MCF 10A (cell line): ENCODE data around the gene LHX1. TPM values are rescaled to one million over a fixed set of nuclear protein-coding genes. Genes with fewer than 3 reads are reported as not detected.

Source experiments
- BruUV-seq: library from RNA; stranded (reverse); fragments of 400-500 nt; replicated peaks from 2 replicates; lab custom pipeline; 2021; lab: Mats Ljungman, UMichigan
- CTCF ChIA-PET: fragments of 300-600 bp; sonication (Branson Sonifier 250); formaldehyde crosslinking; extraction: SDS; loops from one replicate; lab custom pipeline; 2021; ENCODE audit warnings: antibody characterized with exemption, inconsistent platforms; lab: Yijun Ruan, JAX
- POLR2A ChIA-PET: fragments of 300-600, 350-650 bp; sonication (Branson Sonifier 250); formaldehyde crosslinking; extraction: SDS; loops from one replicate; lab custom pipeline; 2020; ENCODE audit warnings: antibody characterized with exemption, inconsistent platforms; lab: Yijun Ruan, JAX
- DNase-seq: peaks from one replicate; pipeline ENCODE4 v3.0.0-alpha.2; 2018; ENCODE audit not compliant: unreplicated experiment
- H3K27ac Mint-ChIP-seq: one replicate; pipeline ENCODE4 v1.8.0; 2022; ENCODE audit warnings: mild to moderate bottlenecking, low read depth, mixed read lengths; ENCODE audit not compliant: unreplicated experiment
- H3K27me3 Mint-ChIP-seq: one replicate; pipeline ENCODE4 v1.8.0; 2022; ENCODE audit warnings: mixed read lengths; ENCODE audit not compliant: insufficient read depth, unreplicated experiment
- H3K36me3 Mint-ChIP-seq: one replicate; pipeline ENCODE4 v1.8.0; 2022; ENCODE audit warnings: mild to moderate bottlenecking, moderate library complexity, mixed read lengths; ENCODE audit not compliant: insufficient read depth, unreplicated experiment
- H3K4me1 Mint-ChIP-seq: one replicate; pipeline ENCODE4 v1.8.0; 2022; ENCODE audit warnings: mixed read lengths; ENCODE audit not compliant: insufficient read depth, unreplicated experiment
- H3K4me3 Mint-ChIP-seq: one replicate; pipeline ENCODE4 v1.8.0; 2022; ENCODE audit warnings: mild to moderate bottlenecking, moderate library complexity, mixed read lengths; ENCODE audit not compliant: unreplicated experiment
- H3K9me3 Mint-ChIP-seq: one replicate; pipeline ENCODE4 v1.8.0; 2022; ENCODE audit warnings: mixed read lengths; ENCODE audit not compliant: unreplicated experiment
- CTCF ChIP-seq: fragments of 200-600 bp; IDR thresholded peaks from one replicate; pipeline ENCODE4 v1.8.0; 2022; ENCODE audit warnings: antibody characterized with exemption, mild to moderate bottlenecking; ENCODE audit not compliant: unreplicated experiment
- intact Hi-C: fragments of 100-400 bp; cut with micrococcal nuclease; formaldehyde crosslinking; loops from 2 replicates; pipeline ENCODE4 v1.14.1; 2022
- total RNA-seq: library from RNA; stranded (reverse); gene quantifications from 2 replicates; pipeline ENCODE4 v1.2.3, GENCODE V29; 2022

The LHX1 gene
- total RNA-seq, 1 experiment from 2014 or later, result not detected

DNA sequence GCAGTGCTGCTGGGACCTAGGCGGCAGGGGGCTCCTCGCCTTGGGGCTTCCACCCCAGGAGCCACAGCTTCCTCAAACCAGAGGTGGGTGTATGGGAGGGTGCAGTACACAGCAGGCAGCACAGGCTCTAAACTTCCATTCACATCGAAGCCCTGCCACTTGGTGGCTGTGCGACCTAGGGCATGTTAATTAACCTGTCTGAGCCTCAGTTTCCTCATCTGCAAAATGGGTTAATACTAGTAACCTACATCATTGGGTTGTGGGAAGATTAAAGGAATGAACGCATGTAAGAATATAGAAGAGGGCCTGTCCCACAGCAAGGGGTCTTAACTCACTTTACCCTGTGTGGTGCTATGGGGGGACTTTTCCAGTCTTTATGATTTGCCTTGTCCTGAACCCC, 26.8 kb upstream of the LHX1 start:
- no peak for DNase-seq
- TF ChIP-seq CTCF, result no peak
- intact Hi-C loops, result no loop called here
- no TSS peak for BruUV-seq
- no peaks in the 10 kb centered on the region for H3K9me3 Mint-ChIP-seq
- H3K27me3 Mint-ChIP-seq, result peaks cover 13% of the 10 kb centered on the region
- no peaks in the 10 kb centered on the region for H3K36me3 Mint-ChIP-seq
- no peak overlapping the region for H3K4me3 Mint-ChIP-seq
- H3K4me1 Mint-ChIP-seq, result no peaks in the 10 kb centered on the region
- H3K27ac Mint-ChIP-seq, result no peak overlapping the region
- ChIA-PET POLR2A (no interaction called here), CTCF (no interaction called here)

- BruUV-seq, result no TSS peak
- ChIA-PET POLR2A (no interaction called here), CTCF (no interaction called here)
Measured at GRCh38 chr17:36911001-36911400, 26.3 kb upstream of the LHX1 start.

DNA sequence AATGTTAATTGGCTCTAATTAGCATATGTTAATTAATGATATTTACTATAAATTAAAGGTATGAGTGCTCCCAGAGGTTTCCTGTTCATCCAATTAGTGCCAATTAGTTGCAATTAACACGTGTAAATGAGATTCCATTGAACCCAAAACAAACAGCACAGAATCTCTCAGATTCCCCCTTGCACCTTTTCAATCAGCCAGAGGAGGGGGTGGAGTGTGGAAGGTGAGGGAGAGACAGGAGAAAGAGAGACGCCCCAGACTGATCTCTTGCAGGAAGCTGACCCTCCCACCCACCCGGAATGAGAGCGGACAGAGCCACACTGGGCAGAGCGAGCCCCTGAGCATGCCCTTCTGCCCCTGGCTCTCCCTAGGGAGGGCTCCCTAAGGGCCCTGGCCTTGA, 24.1 kb upstream of the LHX1 start:
- TF ChIP-seq CTCF, result no peak
- Mint-ChIP-seq H3K4me1 (no peaks in the 10 kb centered on the region), H3K9me3 (no peaks in the 10 kb centered on the region), H3K4me3 (no peak overlapping the region), H3K27ac (no peak overlapping the region), H3K36me3 (peaks cover 8% of the 10 kb centered on the region), H3K27me3 (peaks cover 13% of the 10 kb centered on the region)
- ChIA-PET POLR2A (no interaction called here), CTCF (interaction anchor here (0.5 kb wide), 1 partner anchor 320 kb away, joined by 3 read pairs; no protein-coding TSS in a partner anchor)
- intact Hi-C loops, result no loop called here
- BruUV-seq, result no TSS peak
- no peak for DNase-seq

More at GRCh38 chr17:36911001-36911400, 26.3 kb upstream of the LHX1 start:
- Mint-ChIP-seq H3K27ac (no peak overlapping the region), H3K4me3 (no peak overlapping the region), H3K27me3 (peaks cover 13% of the 10 kb centered on the region), H3K36me3 (no peaks in the 10 kb centered on the region), H3K9me3 (no peaks in the 10 kb centered on the region), H3K4me1 (no peaks in the 10 kb centered on the region)
- intact Hi-C loops, result no loop called here
- no peak for TF ChIP-seq CTCF
- DNase-seq, result no peak

- intact Hi-C loops, result no loop called here
- Mint-ChIP-seq H3K27ac (no peak overlapping the region), H3K36me3 (peaks cover 8% of the 10 kb centered on the region), H3K4me3 (no peak overlapping the region), H3K27me3 (no peaks in the 10 kb centered on the region), H3K9me3 (no peaks in the 10 kb centered on the region), H3K4me1 (peaks cover 25% of the 10 kb centered on the region)
- peak; percentile 44 for DNase-seq
- no peak for TF ChIP-seq CTCF
- POLR2A ChIA-PET, result interaction anchor here (0.7 kb wide), 1 partner anchor 31 kb away, joined by 5 read pairs; the partner anchor contains the start of gene AATF
- BruUV-seq, result no TSS peak
- CTCF ChIA-PET, result interaction anchor here (0.7 to 1.2 kb wide), 2 partner anchors 37 to 212 kb away, joined by 3 to 4 read pairs; no protein-coding TSS in a partner anchor
Measured at GRCh38 chr17:36918211-36918691, 19.0 kb upstream of the LHX1 start.
